ENCODE measurements around the gene CHST9. TPM values are rescaled to one million over a fixed set of nuclear protein-coding genes. Genes with fewer than 3 reads are reported as not detected.

Gene CHST9
- total and polyA plus RNA-seq, 10 donors: 0.87 to 23.9 (median 8.4) TPM

- H3K36me3 ChIP-seq: no peaks in the 10 kb centered on the region
- H3K4me1 ChIP-seq: no peaks in the 10 kb centered on the region
- TF ChIP-seq CTCF (IDR thresholded peaks at IDR 0.05 in 8 of 11, conservative IDR thresholded peaks at IDR 0.05 in 3 of 11) (no peak), POLR2AphosphoS5 (IDR thresholded peaks at IDR 0.05) (no peak), POLR2A (IDR thresholded peaks at IDR 0.05) (no peak)
- intact Hi-C loops (cut with DNase I; ENCODE audit: low total_unique reads): no loop called here
- 78 to 94% (median 85%) methylated on average over 3 of the region's 3 CpGs for WGBS, 5 donors
- H3K4me3 ChIP-seq: no peak overlapping the region
- H3K27ac ChIP-seq: no peak overlapping the region
- H3K9me3 ChIP-seq: no peaks in the 10 kb centered on the region
- H3K27me3 ChIP-seq (replicated peaks in 1 of 7): no peaks in the 10 kb centered on the region
- no peak for DNase-seq
Observed at GRCh38 chr18:27045342-27045741, 139.8 kb downstream of the CHST9 start.

GRCh38 chr18:27042177-27042576, 142.9 kb downstream of the CHST9 start:
- TF ChIP-seq CTCF (IDR thresholded peaks at IDR 0.05 in 8 of 11, conservative IDR thresholded peaks at IDR 0.05 in 3 of 11) (no peak), POLR2AphosphoS5 (IDR thresholded peaks at IDR 0.05) (no peak), POLR2A (IDR thresholded peaks at IDR 0.05) (no peak)
- Histone ChIP-seq H3K4me1 (no peaks in the 10 kb centered on the region), H3K4me3 (no peak overlapping the region), H3K27me3 (replicated peaks in 1 of 7) (no peaks in the 10 kb centered on the region), H3K36me3 (no peaks in the 10 kb centered on the region), H3K9me3 (no peaks in the 10 kb centered on the region), H3K27ac (no peak overlapping the region)
- no peak for DNase-seq
- intact Hi-C loops (cut with DNase I; ENCODE audit: low total_unique reads): no loop called here

- no peak for TF ChIP-seq POLR2A (IDR thresholded peaks at IDR 0.05)
- no peak for TF ChIP-seq CTCF (IDR thresholded peaks at IDR 0.05 in 8 of 11, conservative IDR thresholded peaks at IDR 0.05 in 3 of 11)
- TF ChIP-seq POLR2AphosphoS5 (IDR thresholded peaks at IDR 0.05): no peak
- intact Hi-C loops (cut with DNase I; ENCODE audit: low total_unique reads): no loop called here
- WGBS, 5 donors: 74 to 84% (median 79%) methylated on average over 2 of the region's 2 CpGs
Observed at GRCh38 chr18:27040796-27041195, 144.3 kb downstream of the CHST9 start.

GRCh38 chr18:27033722-27034121, 151.4 kb downstream of the CHST9 start:
- no peaks in the 10 kb centered on the region for H3K36me3 ChIP-seq
- intact Hi-C loops (cut with DNase I; ENCODE audit: low total_unique reads): no loop called here
- DNase-seq: no peak
- 82 to 89% (median 85%) methylated on average over 5 of the region's 5 CpGs for WGBS, 5 donors
- H3K9me3 ChIP-seq: no peaks in the 10 kb centered on the region
- TF ChIP-seq CTCF (IDR thresholded peaks at IDR 0.05 in 8 of 11, conservative IDR thresholded peaks at IDR 0.05 in 3 of 11) (no peak), POLR2AphosphoS5 (IDR thresholded peaks at IDR 0.05) (no peak), POLR2A (IDR thresholded peaks at IDR 0.05) (no peak)
- no peak overlapping the region for H3K4me3 ChIP-seq
- peaks cover 0 to 4% (median 0%) of the 10 kb centered on the region in 6 donors for H3K4me1 ChIP-seq
- H3K27ac ChIP-seq: no peak overlapping the region
- no peaks in the 10 kb centered on the region for H3K27me3 ChIP-seq (replicated peaks in 1 of 7)

More at GRCh38 chr18:27040796-27041195, 144.3 kb downstream of the CHST9 start:
- no peak overlapping the region for H3K27ac ChIP-seq
- H3K9me3 ChIP-seq: no peaks in the 10 kb centered on the region
- no peaks in the 10 kb centered on the region for H3K4me1 ChIP-seq
- DNase-seq: no peak
- no peaks in the 10 kb centered on the region for H3K27me3 ChIP-seq (replicated peaks in 1 of 7)
- H3K4me3 ChIP-seq: no peak overlapping the region
- H3K36me3 ChIP-seq: no peaks in the 10 kb centered on the region
